NT2/D1 (cell line): ENCODE data around the gene GIMAP7.

Experiments used
- SUZ12 ChIP-seq: IDR thresholded peaks from 2 replicates; pipeline ENCODE4 v1.6.1; 2011; ENCODE audit not compliant: insufficient read length, insufficient read depth; ENCODE audit errors: extremely low read depth
- YY1 ChIP-seq: IDR thresholded peaks from 2 replicates; pipeline ENCODE4 v1.6.1; 2011; ENCODE audit not compliant: insufficient read length, insufficient read depth
- ZNF274 ChIP-seq: IDR thresholded peaks from 2 replicates; pipeline ENCODE4 v1.6.1; 2011; ENCODE audit warnings: mild to moderate bottlenecking, low read depth, low read length

GRCh38 chr7:150471886-150472285, 42.8 kb upstream of the GIMAP7 start:
- no peak for TF ChIP-seq YY1
- TF ChIP-seq ZNF274: no peak
- no peak for TF ChIP-seq SUZ12
